Measurements from ENCODE around the gene MSH5. TPM values are rescaled to one million over a fixed set of nuclear protein-coding genes. Genes with fewer than 3 reads are reported as not detected.

Gene MSH5
- total RNA-seq, 1 experiment from 2014 or later, result 43.1 TPM

DNA sequence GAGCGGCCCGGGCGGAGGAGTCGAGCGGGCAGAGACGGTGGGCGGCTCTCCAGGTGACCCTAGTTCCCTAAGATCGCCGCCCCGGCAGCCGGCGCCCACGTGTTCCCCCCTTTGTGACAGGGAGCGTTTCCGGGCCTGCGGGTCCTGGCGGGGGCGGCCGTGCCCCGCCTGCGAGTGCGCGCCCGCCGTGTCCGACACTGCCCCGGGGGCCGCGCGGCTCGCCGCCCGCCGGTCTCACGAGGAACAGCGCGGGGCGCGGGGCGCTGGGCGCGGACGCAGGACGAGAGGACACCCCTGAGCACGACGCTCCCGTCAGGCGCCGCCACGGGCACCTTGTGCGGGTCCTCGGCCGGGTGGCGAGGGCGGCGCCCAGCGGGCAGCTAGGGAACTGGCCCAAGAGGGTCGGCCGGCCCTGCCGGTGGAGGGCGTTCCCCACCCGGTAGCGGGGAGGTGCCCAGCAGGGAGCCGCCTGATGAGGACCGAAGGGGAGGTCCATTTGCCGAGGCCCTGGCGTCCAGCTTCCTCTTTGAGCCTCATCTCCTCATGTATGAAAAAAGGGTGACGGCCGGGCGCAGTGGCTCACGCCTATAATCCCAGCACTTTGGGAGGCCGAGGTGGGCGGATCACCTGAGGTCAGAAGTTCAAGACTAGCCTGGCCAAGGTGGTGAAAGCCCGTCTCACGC, 56.0 kb downstream of the MSH5 start, which contains the start of gene VARS1 (continued):
- TF ChIP-seq, protein P1, sequence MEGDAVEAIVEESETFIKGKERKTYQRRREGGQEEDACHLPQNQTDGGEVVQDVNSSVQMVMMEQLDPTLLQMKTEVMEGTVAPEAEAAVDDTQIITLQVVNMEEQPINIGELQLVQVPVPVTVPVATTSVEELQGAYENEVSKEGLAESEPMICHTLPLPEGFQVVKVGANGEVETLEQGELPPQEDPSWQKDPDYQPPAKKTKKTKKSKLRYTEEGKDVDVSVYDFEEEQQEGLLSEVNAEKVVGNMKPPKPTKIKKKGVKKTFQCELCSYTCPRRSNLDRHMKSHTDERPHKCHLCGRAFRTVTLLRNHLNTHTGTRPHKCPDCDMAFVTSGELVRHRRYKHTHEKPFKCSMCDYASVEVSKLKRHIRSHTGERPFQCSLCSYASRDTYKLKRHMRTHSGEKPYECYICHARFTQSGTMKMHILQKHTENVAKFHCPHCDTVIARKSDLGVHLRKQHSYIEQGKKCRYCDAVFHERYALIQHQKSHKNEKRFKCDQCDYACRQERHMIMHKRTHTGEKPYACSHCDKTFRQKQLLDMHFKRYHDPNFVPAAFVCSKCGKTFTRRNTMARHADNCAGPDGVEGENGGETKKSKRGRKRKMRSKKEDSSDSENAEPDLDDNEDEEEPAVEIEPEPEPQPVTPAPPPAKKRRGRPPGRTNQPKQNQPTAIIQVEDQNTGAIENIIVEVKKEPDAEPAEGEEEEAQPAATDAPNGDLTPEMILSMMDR (IDR thresholded peaks at IDR 0.05), result peak; percentile 57

DNA sequence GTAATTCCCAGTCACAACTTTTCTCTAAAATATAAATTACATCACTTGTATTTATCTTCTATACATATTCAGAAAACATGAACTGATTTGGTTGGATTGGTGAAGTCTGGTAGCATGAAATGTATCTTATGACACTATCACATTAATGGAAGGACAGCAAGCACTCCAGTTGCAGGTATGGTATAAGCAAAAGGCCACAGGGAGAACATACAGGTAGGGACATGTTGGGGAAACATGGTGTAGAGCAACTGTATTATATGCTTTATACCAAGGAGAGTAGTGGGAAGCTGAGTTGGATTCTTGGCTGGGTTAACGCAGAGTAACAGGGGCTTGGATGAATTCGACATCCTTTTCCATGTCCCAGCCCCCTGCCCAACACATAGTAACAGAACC, 57.2 kb downstream of the MSH5 start:
- ATAC-seq (no peak), DNase-seq (ENCODE audit: low spot score) (no peak)
- Mint-ChIP-seq H3K36me3 (peaks cover 21% of the 10 kb centered on the region), H3K4me3 (no peak overlapping the region), H3K27ac (no peak overlapping the region; the same call in 1 of the 2 replicates), H3K9me3 (no peaks in the 10 kb centered on the region), H3K27me3 (ENCODE audit: low read depth) (no peaks in the 10 kb centered on the region), H3K4me1 (peaks cover 9% of the 10 kb centered on the region)
- CTCF ChIA-PET, result interaction anchor here (0.8 to 2.5 kb wide), 6 partner anchors 18 to 155 kb away, joined by 3 to 21 read pairs (median 6); partner anchors contain the start of genes ABHD16A, HSPA1A, HSPA1L and MSH5
- POLR2A ChIA-PET, result interaction anchor here (0.7 to 2.6 kb wide), 2 partner anchors 18 to 37 kb away, joined by 3 to 18 read pairs; partner anchors contain the start of genes HSPA1A and HSPA1L
- TF ChIP-seq, protein P2, sequence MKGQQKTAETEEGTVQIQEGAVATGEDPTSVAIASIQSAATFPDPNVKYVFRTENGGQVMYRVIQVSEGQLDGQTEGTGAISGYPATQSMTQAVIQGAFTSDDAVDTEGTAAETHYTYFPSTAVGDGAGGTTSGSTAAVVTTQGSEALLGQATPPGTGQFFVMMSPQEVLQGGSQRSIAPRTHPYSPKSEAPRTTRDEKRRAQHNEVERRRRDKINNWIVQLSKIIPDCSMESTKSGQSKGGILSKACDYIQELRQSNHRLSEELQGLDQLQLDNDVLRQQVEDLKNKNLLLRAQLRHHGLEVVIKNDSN (CRISPR knock-in tag; IDR thresholded peaks at IDR 0.05), result no peak
- TF ChIP-seq FOXJ3 (CRISPR knock-in tag; IDR thresholded peaks at IDR 0.05; ENCODE audit: borderline replicate concordance), result no peak
- TF ChIP-seq, protein P3, sequence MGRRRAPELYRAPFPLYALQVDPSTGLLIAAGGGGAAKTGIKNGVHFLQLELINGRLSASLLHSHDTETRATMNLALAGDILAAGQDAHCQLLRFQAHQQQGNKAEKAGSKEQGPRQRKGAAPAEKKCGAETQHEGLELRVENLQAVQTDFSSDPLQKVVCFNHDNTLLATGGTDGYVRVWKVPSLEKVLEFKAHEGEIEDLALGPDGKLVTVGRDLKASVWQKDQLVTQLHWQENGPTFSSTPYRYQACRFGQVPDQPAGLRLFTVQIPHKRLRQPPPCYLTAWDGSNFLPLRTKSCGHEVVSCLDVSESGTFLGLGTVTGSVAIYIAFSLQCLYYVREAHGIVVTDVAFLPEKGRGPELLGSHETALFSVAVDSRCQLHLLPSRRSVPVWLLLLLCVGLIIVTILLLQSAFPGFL (CRISPR knock-in tag; IDR thresholded peaks at IDR 0.05; ENCODE audit: borderline replicate concordance), result no peak
- TF ChIP-seq NFE2L1 (CRISPR knock-in tag; IDR thresholded peaks at IDR 0.05), result no peak
- no peak for TF ChIP-seq TEAD4 (CRISPR knock-in tag; IDR thresholded peaks at IDR 0.05)
- no peak for TF ChIP-seq ZNF423 (CRISPR knock-in tag; IDR thresholded peaks at IDR 0.05)
- TF ChIP-seq, protein P4, sequence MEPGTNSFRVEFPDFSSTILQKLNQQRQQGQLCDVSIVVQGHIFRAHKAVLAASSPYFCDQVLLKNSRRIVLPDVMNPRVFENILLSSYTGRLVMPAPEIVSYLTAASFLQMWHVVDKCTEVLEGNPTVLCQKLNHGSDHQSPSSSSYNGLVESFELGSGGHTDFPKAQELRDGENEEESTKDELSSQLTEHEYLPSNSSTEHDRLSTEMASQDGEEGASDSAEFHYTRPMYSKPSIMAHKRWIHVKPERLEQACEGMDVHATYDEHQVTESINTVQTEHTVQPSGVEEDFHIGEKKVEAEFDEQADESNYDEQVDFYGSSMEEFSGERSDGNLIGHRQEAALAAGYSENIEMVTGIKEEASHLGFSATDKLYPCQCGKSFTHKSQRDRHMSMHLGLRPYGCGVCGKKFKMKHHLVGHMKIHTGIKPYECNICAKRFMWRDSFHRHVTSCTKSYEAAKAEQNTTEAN (CRISPR knock-in tag; IDR thresholded peaks at IDR 0.05), result no peak
- TF ChIP-seq, protein P5, sequence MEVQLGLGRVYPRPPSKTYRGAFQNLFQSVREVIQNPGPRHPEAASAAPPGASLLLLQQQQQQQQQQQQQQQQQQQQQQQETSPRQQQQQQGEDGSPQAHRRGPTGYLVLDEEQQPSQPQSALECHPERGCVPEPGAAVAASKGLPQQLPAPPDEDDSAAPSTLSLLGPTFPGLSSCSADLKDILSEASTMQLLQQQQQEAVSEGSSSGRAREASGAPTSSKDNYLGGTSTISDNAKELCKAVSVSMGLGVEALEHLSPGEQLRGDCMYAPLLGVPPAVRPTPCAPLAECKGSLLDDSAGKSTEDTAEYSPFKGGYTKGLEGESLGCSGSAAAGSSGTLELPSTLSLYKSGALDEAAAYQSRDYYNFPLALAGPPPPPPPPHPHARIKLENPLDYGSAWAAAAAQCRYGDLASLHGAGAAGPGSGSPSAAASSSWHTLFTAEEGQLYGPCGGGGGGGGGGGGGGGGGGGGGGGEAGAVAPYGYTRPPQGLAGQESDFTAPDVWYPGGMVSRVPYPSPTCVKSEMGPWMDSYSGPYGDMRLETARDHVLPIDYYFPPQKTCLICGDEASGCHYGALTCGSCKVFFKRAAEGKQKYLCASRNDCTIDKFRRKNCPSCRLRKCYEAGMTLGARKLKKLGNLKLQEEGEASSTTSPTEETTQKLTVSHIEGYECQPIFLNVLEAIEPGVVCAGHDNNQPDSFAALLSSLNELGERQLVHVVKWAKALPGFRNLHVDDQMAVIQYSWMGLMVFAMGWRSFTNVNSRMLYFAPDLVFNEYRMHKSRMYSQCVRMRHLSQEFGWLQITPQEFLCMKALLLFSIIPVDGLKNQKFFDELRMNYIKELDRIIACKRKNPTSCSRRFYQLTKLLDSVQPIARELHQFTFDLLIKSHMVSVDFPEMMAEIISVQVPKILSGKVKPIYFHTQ (CRISPR knock-in tag; IDR thresholded peaks at IDR 0.05), result no peak
- TF ChIP-seq, protein P6, sequence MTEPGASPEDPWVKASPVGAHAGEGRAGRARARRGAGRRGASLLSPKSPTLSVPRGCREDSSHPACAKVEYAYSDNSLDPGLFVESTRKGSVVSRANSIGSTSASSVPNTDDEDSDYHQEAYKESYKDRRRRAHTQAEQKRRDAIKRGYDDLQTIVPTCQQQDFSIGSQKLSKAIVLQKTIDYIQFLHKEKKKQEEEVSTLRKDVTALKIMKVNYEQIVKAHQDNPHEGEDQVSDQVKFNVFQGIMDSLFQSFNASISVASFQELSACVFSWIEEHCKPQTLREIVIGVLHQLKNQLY (CRISPR knock-in tag; IDR thresholded peaks at IDR 0.05), result no peak
- TF ChIP-seq, protein P7, sequence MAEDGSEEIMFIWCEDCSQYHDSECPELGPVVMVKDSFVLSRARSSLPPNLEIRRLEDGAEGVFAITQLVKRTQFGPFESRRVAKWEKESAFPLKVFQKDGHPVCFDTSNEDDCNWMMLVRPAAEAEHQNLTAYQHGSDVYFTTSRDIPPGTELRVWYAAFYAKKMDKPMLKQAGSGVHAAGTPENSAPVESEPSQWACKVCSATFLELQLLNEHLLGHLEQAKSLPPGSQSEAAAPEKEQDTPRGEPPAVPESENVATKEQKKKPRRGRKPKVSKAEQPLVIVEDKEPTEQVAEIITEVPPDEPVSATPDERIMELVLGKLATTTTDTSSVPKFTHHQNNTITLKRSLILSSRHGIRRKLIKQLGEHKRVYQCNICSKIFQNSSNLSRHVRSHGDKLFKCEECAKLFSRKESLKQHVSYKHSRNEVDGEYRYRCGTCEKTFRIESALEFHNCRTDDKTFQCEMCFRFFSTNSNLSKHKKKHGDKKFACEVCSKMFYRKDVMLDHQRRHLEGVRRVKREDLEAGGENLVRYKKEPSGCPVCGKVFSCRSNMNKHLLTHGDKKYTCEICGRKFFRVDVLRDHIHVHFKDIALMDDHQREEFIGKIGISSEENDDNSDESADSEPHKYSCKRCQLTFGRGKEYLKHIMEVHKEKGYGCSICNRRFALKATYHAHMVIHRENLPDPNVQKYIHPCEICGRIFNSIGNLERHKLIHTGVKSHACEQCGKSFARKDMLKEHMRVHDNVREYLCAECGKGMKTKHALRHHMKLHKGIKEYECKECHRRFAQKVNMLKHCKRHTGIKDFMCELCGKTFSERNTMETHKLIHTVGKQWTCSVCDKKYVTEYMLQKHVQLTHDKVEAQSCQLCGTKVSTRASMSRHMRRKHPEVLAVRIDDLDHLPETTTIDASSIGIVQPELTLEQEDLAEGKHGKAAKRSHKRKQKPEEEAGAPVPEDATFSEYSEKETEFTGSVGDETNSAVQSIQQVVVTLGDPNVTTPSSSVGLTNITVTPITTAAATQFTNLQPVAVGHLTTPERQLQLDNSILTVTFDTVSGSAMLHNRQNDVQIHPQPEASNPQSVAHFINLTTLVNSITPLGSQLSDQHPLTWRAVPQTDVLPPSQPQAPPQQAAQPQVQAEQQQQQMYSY (CRISPR knock-in tag; IDR thresholded peaks at IDR 0.05), result no peak
- no peak for TF ChIP-seq RORB (CRISPR knock-in tag; IDR thresholded peaks at IDR 0.05)
- no peak for TF ChIP-seq OVOL2 (CRISPR knock-in tag; IDR thresholded peaks at IDR 0.05; ENCODE audit: borderline replicate concordance)
- no peak for TF ChIP-seq NFATC4 (CRISPR knock-in tag; IDR thresholded peaks at IDR 0.05)
- no peak for TF ChIP-seq CREM (CRISPR knock-in tag; IDR thresholded peaks at IDR 0.05)
- no peak for TF ChIP-seq FOXP1 (CRISPR knock-in tag; IDR thresholded peaks at IDR 0.05; ENCODE audit: borderline replicate concordance)

Data from WTC11 (cell line).